Hepatocyte (in vitro differentiated cells): ENCODE data around the gene PWWP2B. TPM values are rescaled to one million over a fixed set of nuclear protein-coding genes. Genes with fewer than 3 reads are reported as not detected.
A peak's percentile ranks its signal among the peaks of the same experiment; 100 is the strongest.

ENCODE experiments used
- DNase-seq: peaks from one replicate; pipeline ENCODE4 v3.0.0-alpha.2; 2016; ENCODE audit warnings: low spot score
- H2AFZ ChIP-seq: fragments of 200-600 bp; sonication (generic); 2 replicates; pipeline ENCODE4 v1.6.0; 2016; ENCODE audit warnings: antibody characterized with exemption, mild to moderate bottlenecking
- H3K27ac ChIP-seq: fragments of 200-600 bp; sonication (generic); 2 replicates; pipeline ENCODE4 v1.5.1; 2016; ENCODE audit warnings: mild to moderate bottlenecking
- H3K27me3 ChIP-seq: fragments of 200-600 bp; sonication (generic); 2 replicates; pipeline ENCODE4 v1.6.1; 2016
- H3K36me3 ChIP-seq: fragments of 200-600 bp; sonication (generic); replicated peaks from 2 replicates; pipeline ENCODE4 v1.5.1; 2016; ENCODE audit warnings: low read depth; ENCODE audit not compliant: insufficient read depth
- H3K4me1 ChIP-seq: fragments of 200-600 bp; sonication (generic); 2 replicates; pipeline ENCODE4 v1.5.1; 2016; ENCODE audit warnings: mild to moderate bottlenecking, moderate library complexity; ENCODE audit not compliant: insufficient read depth
- H3K4me2 ChIP-seq: fragments of 200-600 bp; sonication (generic); 2 replicates; pipeline ENCODE4 v1.6.0; 2016
- H3K4me3 ChIP-seq: fragments of 200-600 bp; sonication (generic); 2 replicates; pipeline ENCODE4 v1.5.1; 2016; ENCODE audit warnings: mild to moderate bottlenecking
- H3K79me2 ChIP-seq: fragments of 200-600 bp; sonication (generic); 2 replicates; pipeline ENCODE4 v1.6.0; 2017; ENCODE audit warnings: mild to moderate bottlenecking
- H3K9me2 ChIP-seq: fragments of 200-600 bp; sonication (generic); replicated peaks from 2 replicates; pipeline ENCODE4 v1.6.0; 2017; ENCODE audit warnings: mild to moderate bottlenecking; ENCODE audit not compliant: insufficient read depth
- H3K9me3 ChIP-seq: fragments of 200-600 bp; sonication (generic); 2 replicates; pipeline ENCODE4 v1.5.1; 2016; ENCODE audit warnings: low read depth, mild to moderate bottlenecking
- H4K20me1 ChIP-seq: fragments of 200-600 bp; sonication (generic); 2 replicates; pipeline ENCODE4 v1.6.0; 2016; ENCODE audit warnings: mild to moderate bottlenecking; ENCODE audit not compliant: insufficient read depth, poor library complexity, severe bottlenecking
- EZH2 ChIP-seq: fragments of 200-600 bp; sonication (generic); IDR thresholded peaks from 2 replicates; pipeline ENCODE4 v1.6.1; 2016; ENCODE audit warnings: antibody characterized with exemption, mild to moderate bottlenecking, borderline replicate concordance
- EZH2phosphoT487 ChIP-seq: fragments of 200-600 bp; sonication (generic); IDR thresholded peaks from one replicate; pipeline ENCODE4 v1.6.1; 2018; ENCODE audit warnings: antibody characterized with exemption, mild to moderate bottlenecking, low read depth, moderate library complexity; ENCODE audit not compliant: unreplicated experiment, severe bottlenecking
- WGBS: methylation state at CpG from one replicate; pipeline ENCODE4 v1.1.6; 2016; ENCODE audit warnings: low lambda C conversion rate; ENCODE audit errors: missing lambda C conversion rate; 5-methylcytosine and 5-hydroxymethylcytosine counted together
- polyA plus RNA-seq: library from polyadenylated mRNA; unstranded; fragments of >200 nt; fragmentation: Nextera tagmentation; extraction: Ambion mirVana; gene quantifications from 2 replicates; pipeline ENCODE4 v1.2.1, GENCODE V29; 2016
- total RNA-seq: library from RNA; depleted of rRNA; stranded (reverse); fragments of >200 nt; gene quantifications from 2 replicates; pipeline ENCODE4 v1.2.3, GENCODE V29; 2014
- TF ChIP-seq, protein P1 (sequence below): fragments of 200-600 bp; sonication (generic); IDR thresholded peaks from 2 replicates; pipeline ENCODE4 v1.5.1; 2016; ENCODE audit warnings: antibody characterized with exemption, mild to moderate bottlenecking; ENCODE audit not compliant: poor library complexity

The PWWP2B gene
- total and polyA plus RNA-seq, 2 experiments from 2014 or later: 10.7 to 18.0 TPM

DNA sequence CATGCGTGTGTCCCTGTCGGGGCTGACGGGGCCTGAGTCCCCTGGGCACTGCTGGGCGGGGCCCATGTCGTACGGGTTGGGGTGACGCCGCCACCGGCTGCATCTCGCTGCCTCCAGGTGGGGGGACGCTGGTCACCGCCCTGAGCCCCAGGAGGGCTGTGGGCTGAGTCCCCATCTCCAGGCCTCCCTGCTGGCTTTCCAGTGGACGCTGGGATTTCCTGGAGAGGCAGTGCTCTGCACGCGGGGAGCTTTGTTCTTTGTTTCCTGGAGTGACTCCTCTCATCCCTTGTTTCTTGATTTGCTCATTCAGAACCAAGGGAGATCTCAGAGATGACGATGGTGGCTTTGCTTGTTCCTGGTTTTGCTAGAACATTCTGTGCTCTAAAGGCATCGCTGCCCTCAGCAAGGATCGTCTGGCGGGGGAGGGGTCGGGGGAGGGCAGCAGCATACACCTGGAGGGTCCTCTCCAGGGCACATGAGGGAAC is 21.0 kb downstream of the PWWP2B start:
- peak overlapping the region; percentile 43 for H3K4me2 ChIP-seq
- no peak overlapping the region for H2AFZ ChIP-seq
- H3K9me3 ChIP-seq: no peaks in the 10 kb centered on the region
- no peaks in the 10 kb centered on the region for H3K9me2 ChIP-seq
- peak overlapping the region; percentile 99 for H3K27ac ChIP-seq
- H3K36me3 ChIP-seq: no peaks in the 10 kb centered on the region
- H3K27me3 ChIP-seq: no peaks in the 10 kb centered on the region
- no peaks in the 10 kb centered on the region for H4K20me1 ChIP-seq
- peaks cover 60% of the 10 kb centered on the region for H3K79me2 ChIP-seq
- no peak overlapping the region for H3K4me3 ChIP-seq
- DNase-seq: peak; percentile 50
- 76% methylated on average over 20 of the region's 20 CpGs for WGBS
- TF ChIP-seq EZH2phosphoT487 (no peak), EZH2 (no peak)
- TF ChIP-seq, protein P1, sequence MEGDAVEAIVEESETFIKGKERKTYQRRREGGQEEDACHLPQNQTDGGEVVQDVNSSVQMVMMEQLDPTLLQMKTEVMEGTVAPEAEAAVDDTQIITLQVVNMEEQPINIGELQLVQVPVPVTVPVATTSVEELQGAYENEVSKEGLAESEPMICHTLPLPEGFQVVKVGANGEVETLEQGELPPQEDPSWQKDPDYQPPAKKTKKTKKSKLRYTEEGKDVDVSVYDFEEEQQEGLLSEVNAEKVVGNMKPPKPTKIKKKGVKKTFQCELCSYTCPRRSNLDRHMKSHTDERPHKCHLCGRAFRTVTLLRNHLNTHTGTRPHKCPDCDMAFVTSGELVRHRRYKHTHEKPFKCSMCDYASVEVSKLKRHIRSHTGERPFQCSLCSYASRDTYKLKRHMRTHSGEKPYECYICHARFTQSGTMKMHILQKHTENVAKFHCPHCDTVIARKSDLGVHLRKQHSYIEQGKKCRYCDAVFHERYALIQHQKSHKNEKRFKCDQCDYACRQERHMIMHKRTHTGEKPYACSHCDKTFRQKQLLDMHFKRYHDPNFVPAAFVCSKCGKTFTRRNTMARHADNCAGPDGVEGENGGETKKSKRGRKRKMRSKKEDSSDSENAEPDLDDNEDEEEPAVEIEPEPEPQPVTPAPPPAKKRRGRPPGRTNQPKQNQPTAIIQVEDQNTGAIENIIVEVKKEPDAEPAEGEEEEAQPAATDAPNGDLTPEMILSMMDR: no peak
- peaks cover 75% of the 10 kb centered on the region for H3K4me1 ChIP-seq

DNA sequence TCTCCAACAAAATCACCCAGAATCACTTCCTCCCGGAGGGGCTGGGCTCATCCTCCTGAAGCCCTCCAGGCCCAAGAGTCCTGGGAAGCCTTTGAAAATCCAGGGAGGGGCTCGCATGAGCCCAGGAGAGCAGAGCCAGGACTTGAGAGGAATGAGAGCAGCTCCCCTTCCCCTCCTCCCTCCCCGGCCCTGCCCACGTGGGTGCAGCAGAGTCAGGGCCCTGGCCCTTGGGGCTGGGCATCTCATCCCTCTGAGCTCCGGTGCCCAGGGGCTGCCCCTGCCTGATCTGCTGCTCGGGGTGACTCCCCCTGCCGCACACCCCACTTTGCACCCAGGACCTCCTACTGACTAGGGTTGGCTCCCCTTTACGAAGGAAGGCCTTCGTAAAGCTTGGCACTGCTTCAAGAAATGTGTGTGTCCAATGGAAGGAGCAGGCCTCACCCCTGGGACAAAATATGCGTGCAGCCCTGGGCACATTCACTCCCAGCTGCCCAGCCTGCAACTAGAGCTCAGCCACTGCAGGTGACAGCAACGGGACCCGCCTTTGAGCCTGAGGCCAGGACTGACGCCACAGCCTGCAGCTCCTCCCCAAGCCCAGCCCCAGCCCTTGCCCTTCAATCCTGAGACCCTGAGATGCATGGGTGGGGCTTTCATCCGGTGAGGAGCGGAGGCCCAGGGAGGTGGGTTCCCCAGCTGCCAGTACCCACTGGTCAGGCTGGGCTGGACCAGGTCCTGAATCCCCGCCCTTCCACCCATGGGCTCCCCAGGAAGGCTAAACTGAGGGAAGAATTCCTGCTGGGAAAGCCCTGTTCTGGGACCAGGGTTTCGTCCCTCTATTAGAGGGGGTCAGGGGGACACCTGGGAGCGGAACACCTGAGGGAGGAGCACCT is 21.8 kb downstream of the PWWP2B start:
- WGBS: 52% methylated on average over 18 of the region's 18 CpGs
- Histone ChIP-seq H3K9me2 (no peaks in the 10 kb centered on the region), H3K4me1 (peaks cover 73% of the 10 kb centered on the region), H3K27ac (peak overlapping the region; percentile 99), H2AFZ (no peak overlapping the region), H3K4me3 (no peak overlapping the region), H3K36me3 (no peaks in the 10 kb centered on the region), H3K27me3 (no peaks in the 10 kb centered on the region), H3K4me2 (peak overlapping the region; percentile 43), H3K79me2 (peaks cover 56% of the 10 kb centered on the region), H4K20me1 (no peaks in the 10 kb centered on the region), H3K9me3 (no peaks in the 10 kb centered on the region)
- DNase-seq: peak; percentile 84
- no peak for TF ChIP-seq EZH2phosphoT487
- TF ChIP-seq, protein P1: no peak
- TF ChIP-seq EZH2: no peak

DNA sequence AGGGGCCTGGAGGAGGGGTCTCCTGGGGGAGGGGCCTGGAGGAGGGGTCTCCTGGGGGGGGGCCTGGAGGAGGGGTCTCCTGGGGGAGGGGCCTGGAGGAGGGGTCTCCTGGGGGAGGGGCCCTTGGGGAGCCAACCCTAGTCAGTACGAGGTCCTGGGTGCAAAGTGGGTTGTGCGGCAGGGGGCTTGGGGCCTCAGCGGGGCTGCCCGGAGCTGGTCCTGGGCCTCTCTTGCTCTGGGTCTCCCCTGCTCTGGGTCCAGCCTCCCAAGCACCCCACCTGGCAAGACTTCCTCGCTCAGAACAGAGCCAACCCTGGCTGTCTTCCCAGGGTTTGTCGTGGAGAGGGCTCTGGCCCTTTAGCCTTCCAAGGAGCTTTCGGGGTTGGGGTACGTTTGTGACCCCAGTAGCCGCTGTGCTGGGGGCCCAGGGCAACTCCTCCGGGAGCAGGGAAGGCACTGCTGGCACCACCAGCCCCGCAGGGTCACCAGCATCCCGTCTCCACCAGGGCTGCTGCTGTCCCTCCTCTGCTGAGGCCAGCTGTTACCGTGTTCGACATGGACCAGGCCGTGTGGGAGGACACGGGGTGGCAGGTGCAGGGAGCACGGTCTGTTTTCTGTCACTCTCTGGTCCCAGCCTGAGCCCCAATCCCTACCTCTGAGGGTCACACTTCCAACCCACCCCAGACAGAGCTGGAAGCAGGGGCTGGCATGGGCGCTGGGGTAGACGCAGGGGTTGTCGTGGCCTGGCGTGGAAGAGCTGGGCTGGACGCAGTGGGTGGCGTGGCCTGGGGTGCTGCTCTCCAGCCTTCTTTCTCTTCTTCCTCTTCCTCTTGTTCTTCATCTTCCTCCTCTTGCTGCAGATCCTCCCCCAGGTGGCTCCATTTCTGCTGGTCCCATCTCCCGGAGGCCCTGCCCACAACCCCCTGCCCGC is 22.8 kb downstream of the PWWP2B start:
- Histone ChIP-seq H3K27ac (peak overlapping the region; percentile 99), H2AFZ (no peak overlapping the region), H3K36me3 (no peaks in the 10 kb centered on the region), H3K79me2 (peaks cover 46% of the 10 kb centered on the region), H3K4me1 (peaks cover 63% of the 10 kb centered on the region), H4K20me1 (no peaks in the 10 kb centered on the region), H3K4me2 (no peak overlapping the region), H3K9me2 (no peaks in the 10 kb centered on the region), H3K4me3 (no peak overlapping the region), H3K27me3 (no peaks in the 10 kb centered on the region), H3K9me3 (no peaks in the 10 kb centered on the region)
- TF ChIP-seq EZH2: no peak
- TF ChIP-seq, protein P1: no peak
- TF ChIP-seq EZH2phosphoT487: no peak
- no peak for DNase-seq
- 93% methylated on average over 24 of the region's 25 CpGs for WGBS
